IMR-90 (cell line): ENCODE results near the gene OR1F1.

ENCODE experiments used
- BHLHE40 ChIP-seq: fragments of 150-350 bp; IDR thresholded peaks from 2 replicates; pipeline ENCODE4 v1.6.1; 2016; ENCODE audit warnings: mild to moderate bottlenecking, low read depth, low read length
- CEBPB ChIP-seq: IDR thresholded peaks from 2 replicates; pipeline ENCODE4 v1.6.1; 2012; ENCODE audit warnings: low read depth, low read length, improper control_type of control experiment
- CTCF ChIP-seq: conservative IDR thresholded peaks from 2 replicates; pipeline ENCODE4 v1.5.1; 2012; ENCODE audit warnings: mild to moderate bottlenecking, low read depth, low read length, improper control_type of control experiment
- ELK1 ChIP-seq: fragments of 150-350 bp; IDR thresholded peaks from 2 replicates; pipeline ENCODE4 v1.6.1; 2016; ENCODE audit warnings: low read depth, mild to moderate bottlenecking, low read length, moderate library complexity, borderline replicate concordance
- FOS ChIP-seq: fragments of 150-350 bp; IDR thresholded peaks from 2 replicates; pipeline ENCODE4 v1.6.1; 2016; ENCODE audit warnings: low read depth, low read length
- MAZ ChIP-seq: IDR thresholded peaks from 2 replicates; pipeline ENCODE4 v1.6.1; 2012; ENCODE audit warnings: low read depth, mild to moderate bottlenecking, low read length, improper control_type of control experiment, moderate library complexity, borderline replicate concordance
- NFE2L2 ChIP-seq: fragments of 150-350 bp; IDR thresholded peaks from 2 replicates; pipeline ENCODE4 v1.6.1; 2016; ENCODE audit warnings: low read depth, mild to moderate bottlenecking, low read length
- POLR2A ChIP-seq: IDR thresholded peaks from 2 replicates; pipeline ENCODE4 v1.6.1; 2012; ENCODE audit warnings: mild to moderate bottlenecking, low read depth, low read length
- RAD21 ChIP-seq: IDR thresholded peaks from 2 replicates; pipeline ENCODE4 v1.6.1; 2012; ENCODE audit warnings: low read length, improper control_type of control experiment
- RCOR1 ChIP-seq: IDR thresholded peaks from 2 replicates; pipeline ENCODE4 v1.6.1; 2012; ENCODE audit warnings: mild to moderate bottlenecking, low read length, improper control_type of control experiment; ENCODE audit not compliant: insufficient replicate concordance
- RFX5 ChIP-seq: IDR thresholded peaks from 2 replicates; pipeline ENCODE4 v1.8.0; 2012; ENCODE audit warnings: low read depth, mild to moderate bottlenecking, low read length, moderate library complexity
- SMC3 ChIP-seq: fragments of 150-350 bp; IDR thresholded peaks from 2 replicates; pipeline ENCODE4 v1.6.1; 2016; ENCODE audit warnings: low read depth, mild to moderate bottlenecking, antibody characterized with exemption, low read length, moderate library complexity
- USF2 ChIP-seq: fragments of 150-350 bp; IDR thresholded peaks from 2 replicates; pipeline ENCODE4 v1.6.1; 2017; ENCODE audit warnings: mild to moderate bottlenecking, antibody characterized with exemption, low read length, low read depth

GRCh38 chr16:3243882-3244281, 55.9 kb downstream of the OR1F1 start:
- TF ChIP-seq POLR2A (no peak), SMC3 (no peak), RCOR1 (no peak), RAD21 (no peak), USF2 (no peak), CTCF (no peak), CEBPB (no peak), ELK1 (no peak), NFE2L2 (no peak), RFX5 (no peak), BHLHE40 (no peak), MAZ (no peak), FOS (no peak)
